ENCODE measurements around the gene CD6. TPM values are rescaled to one million over a fixed set of nuclear protein-coding genes. Genes with fewer than 3 reads are reported as not detected.
"Not testable (repeated sequence)": the region's sequence is repeated elsewhere in the genome, so short reads cannot be mapped to it uniquely, and the experiment has no call there.

CD6 gene
- total RNA-seq, 1 donor from 2014 or later, result 0.83 TPM

DNA sequence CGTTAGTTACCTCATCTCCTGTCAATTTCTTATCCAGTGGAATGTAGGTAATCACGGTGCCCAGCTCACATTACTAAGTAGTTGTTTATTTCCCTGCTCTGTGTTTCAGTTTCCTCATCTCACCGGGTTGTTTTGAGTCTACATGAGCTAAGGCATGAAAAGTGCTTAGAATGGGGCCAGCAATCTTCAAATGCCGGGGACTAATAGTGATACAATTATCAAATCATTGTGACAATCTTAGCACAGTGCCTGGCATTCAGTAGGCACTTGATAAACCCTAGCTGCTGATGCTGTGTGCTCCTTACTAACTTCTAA, 77.5 kb downstream of the CD6 start:
- no peak for DNase-seq (ENCODE audit: low spot score)
- no peak for ATAC-seq

DNA sequence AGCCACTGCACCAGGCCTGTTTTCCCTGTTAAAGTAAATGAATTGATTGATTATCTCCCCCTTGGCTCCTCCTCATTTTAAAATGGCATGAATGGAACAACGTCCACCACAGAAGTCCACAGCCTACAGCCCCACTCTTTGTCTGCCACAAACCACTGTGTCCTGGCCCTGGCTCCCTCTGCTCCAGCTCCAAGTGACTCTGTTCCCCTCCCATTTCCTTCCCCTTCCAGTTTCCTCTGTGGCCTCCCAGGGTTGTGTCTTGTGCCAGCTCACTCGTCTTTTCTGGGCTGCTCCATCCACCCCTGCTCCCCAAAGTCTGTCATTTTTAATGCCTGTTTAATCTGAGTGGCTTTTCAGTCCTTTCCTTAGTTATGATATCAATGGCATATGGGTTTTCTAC, 78.4 kb downstream of the CD6 start:
- ATAC-seq, result peak; percentile 60
- DNase-seq (ENCODE audit: low spot score), result no peak

DNA sequence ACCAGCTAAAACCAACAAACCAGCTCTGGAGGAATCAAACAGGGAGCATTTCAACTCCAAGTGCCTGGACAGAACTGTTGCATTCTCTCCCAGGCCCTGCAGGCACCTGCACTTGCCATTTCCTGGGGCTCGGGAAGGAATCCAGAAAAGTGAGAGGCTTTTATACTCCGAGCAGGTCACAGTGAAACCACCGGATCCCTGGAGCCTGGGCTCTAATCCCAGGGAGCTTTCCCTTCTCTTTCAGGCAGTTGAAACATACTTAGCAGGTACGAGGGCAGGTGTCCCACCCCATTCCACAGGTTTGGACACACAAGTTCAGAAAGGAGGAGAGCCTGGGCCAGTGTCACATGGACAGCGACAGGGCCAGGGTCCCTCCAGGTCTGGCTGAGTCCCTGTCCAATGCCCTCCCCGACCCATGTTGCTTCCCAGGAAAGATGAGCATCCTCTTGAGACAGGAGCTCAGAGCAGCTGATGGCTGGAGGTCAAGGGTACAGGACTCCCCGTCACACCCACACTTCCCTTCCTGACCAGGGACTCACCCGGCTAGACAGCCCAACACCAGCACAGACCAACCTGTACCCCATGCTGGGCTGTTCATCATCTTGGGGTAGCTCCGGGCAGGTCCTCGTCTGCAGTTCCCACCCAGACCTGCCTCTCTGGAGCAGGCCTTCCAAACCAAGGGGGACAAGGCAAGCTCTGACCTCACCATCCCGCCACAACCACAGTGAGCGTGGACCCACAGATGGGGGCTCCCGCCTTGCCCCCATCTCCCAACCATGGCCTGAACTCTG, 80.9 kb downstream of the CD6 start:
- ATAC-seq (no peak), DNase-seq (ENCODE audit: low spot score) (no peak)

DNA sequence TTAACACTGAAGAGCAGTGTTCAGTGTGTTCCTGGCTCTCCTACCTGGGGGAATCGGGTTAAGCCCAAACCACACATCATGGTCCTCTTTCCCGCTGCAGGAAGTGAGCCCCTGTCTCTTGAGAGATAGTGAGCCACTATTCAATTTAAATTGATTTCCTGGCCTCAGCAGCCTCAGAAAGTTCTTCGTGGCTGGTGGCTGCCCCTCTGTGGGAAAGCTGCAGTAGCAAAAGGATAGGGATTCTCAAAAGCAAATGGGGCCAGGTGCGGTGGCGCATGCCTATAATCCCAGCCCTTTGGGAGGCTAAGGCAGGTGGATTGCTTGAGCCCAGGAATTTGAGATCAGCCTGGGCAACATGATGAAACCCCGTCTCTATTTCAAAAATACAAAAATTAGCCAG, 81.7 kb downstream of the CD6 start:
- DNase-seq (ENCODE audit: low spot score), result no peak
- no peak for ATAC-seq

DNA sequence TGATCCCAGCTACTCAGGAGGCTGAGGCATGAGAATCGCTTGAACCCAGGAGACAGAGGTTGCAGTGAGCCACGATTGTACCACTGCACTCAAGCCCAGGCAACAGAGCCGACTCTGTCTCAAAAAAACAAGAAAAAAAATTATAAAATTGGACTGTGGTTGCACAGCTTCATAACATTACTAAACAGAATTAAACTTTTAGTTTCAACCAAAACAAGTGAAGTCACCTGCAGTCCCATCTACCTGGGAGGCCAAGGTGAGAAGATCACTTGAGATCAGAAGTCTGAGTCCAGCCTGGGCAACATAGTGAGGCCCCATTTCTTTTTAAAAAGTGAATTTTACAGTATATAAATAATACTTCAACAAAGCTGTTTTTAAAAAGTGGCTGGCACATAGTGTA, 83.0 kb downstream of the CD6 start:
- ATAC-seq (no peak), DNase-seq (ENCODE audit: low spot score) (no peak)

DNA sequence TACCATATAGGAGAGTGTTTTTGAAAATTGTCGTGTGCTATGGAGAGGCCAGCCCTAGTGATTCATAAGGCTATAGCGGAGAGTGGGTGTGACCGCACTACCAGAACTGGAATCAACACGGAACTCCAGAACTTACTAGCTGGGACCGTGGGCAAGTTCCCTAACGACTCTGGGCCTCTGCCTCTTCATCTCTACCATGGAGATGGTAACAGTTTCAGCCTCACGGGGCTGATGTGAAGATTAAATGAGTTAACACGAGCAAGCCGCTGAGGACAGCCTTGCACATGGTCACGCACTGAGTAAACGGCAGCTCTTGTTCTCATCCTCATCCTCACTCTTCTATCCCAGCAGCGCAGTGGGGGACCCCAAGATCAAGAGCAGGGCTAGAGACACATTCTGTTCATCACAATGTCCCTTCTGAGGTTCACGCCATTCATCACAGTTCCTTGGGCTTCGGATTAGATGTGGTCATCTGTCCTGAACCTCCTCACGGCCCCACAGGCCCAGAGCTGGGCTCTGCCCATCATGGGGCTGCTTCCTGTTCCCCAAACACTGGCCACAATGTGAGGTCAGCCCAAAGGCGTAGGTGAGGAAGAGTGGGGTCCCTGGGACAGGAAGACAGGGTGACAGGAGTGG, 83.6 kb downstream of the CD6 start:
- DNase-seq (ENCODE audit: low spot score) (no peak), ATAC-seq (no peak)

DNA sequence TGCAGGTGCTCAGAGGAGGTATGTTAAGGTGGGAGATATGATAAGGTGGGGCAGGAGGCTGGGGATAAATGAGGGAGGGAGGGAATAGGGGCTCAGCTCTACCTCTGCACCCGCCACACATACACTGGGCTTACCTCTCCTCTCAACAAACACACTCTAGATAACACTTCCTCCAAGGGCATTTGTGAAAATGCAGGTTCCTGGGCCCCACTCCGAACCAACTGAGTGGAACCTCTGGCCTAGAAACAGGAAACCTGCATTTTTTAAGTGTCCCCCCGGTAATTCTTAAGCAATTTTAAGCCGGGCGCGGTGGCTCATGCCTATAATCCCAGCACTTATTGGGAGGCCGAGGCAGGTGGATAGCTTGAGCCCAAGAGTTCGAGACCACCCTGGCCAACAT, 84.3 kb downstream of the CD6 start:
- no peak for DNase-seq (ENCODE audit: low spot score)
- ATAC-seq, result no peak

DNA sequence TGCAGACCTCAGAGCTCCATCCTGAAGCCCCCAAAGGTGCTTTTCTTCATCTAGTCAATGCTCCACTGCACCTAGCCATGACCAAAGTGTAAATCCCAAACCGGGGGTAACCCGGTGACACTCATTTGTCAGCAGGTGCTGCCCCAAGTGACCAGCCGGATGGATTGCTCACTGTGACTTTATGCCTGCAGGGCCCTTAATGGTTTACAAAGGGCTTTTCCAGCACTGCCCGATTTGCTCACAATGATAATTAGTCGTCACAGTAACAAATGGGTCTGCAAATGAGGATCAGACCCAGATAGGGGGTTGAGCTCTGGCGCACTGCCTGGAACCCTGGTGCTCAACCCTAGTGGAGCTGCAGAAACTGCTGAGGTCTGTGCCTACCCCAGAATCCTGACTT, 85.1 kb downstream of the CD6 start:
- no peak for DNase-seq (ENCODE audit: low spot score)
- no peak for ATAC-seq

DNA sequence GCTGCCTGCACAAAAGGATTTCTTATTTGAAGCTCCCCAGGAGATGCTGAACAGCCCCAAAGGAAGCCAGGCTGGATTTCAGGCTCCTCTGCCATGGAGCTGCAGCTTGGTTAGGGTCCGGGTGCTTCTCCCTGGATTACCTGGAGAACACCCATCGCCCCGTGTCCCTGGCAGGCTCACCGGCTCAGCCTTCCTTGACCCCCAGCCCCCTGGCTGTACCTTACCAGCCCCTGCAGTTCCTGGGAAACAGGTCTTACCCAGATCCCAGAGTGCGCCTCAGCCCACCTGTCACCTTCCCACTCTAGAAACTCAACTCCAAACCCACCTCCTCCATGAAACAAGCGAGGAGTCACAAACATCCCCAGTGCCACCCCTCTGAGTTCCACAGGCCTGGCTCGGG, 85.5 kb downstream of the CD6 start:
- ATAC-seq (no peak), DNase-seq (ENCODE audit: low spot score) (no peak)

DNA sequence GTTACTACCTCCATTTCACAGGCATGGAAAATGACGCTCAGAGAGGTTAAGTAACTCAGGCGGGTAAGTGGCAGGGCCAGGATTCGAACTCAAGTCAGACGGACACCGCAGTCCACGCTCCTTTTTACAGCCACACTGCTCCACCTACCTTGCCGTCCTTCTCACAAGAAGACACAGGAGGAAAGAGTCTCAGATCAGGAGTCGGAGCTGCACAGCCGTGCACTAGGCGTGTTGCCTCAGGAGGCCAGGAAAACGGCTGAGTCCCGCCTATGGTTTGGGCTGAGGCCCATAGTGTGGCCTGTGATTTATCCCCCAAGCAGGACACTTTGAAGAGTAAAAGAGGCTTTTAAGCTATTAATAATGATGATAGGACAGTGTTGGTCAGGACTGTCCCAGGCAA, 86.1 kb downstream of the CD6 start:
- no peak for ATAC-seq
- DNase-seq (ENCODE audit: low spot score), result no peak

DNA sequence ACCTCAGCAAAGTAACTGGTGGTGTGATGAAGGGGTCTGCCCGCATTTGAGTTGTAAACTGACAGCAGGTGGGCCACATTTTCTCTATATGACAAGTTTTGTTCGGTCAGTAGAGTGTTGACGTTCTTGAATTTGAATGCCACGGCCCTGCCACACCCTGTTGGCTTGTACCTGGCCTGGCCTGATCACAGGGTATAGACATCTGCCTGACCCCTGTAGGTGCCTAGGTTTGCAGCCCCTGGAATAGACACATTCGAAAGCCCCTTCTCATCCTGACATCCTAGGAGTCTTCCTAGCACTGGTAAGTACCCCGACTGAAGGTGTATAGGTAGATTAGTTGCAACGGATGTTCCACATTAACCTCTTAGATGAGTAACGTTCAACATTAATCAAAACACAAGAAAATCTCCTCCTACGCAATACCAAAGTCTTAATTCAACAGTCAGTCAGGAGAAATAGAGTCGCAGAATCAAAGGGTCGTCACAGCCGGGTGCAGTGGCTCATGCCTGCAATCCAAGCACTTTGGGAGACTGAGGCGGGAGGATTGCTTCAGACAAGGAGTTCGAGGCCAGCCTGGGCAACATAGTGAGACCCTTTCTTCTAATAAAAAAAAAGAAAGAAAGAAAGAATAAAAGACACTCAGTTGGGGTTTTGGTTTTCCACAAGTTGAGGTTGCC, 87.2 kb downstream of the CD6 start:
- DNase-seq (ENCODE audit: low spot score) (no peak), ATAC-seq (no peak)

DNA sequence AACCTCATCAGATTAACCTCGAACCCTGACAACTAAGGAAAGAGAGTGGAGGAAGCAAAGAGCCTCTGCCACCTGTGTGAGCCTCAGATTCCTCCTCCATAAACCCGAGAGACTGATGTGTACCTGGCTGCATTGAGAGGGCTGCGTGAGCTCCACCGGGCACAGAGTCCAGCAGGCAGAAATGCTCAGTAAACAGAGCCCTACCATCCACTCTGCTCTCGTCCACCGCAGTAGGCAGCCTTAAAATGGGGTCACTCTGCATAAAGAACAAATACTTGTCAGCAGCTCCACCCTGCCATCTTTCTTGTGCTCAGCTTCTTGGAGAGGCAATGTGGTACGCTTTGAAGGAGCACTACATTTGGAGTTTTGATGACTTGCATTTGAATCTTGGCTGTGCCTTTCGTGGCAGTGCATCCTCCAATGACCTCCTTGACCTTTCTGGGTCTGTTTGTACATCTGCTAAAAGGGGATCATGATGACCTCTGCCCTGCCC, 87.8 kb downstream of the CD6 start:
- no peak for DNase-seq (ENCODE audit: low spot score)
- ATAC-seq, result no peak

DNA sequence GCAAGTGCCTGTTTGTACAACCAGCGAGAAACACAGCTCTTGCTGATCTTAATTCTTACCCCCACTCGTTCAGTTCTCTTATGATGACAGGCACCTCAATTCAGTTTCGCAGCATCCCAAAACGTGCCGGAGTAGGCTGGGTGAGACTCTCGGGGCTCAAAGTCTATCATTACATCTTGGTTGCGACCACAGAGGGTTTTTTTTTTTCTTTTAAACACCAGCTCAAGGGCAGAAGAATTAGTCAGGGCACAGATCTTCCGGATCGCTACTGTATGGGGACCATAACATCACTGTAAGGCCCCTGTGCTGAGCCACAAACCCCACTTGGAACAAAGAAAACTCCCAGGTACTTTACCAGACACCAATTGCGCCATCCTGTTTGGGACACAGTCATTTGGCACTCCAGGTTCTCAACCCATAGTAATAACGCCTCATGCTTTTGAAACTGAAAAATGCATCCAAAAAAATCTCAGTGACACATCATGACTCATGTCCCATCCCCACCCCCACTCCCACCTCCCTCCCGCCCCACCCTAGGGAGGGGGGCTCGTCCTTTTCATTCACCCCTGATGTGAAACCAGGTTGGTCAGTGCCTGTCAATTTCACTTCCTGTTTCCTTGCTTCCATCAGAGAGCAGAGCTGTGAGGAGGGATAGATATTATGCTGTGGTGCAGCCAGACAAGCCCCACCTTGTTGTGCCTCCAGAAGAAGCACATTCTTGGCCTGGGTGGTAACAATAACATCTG, 89.8 kb downstream of the CD6 start:
- ATAC-seq (no peak), DNase-seq (ENCODE audit: low spot score) (no peak)

DNA sequence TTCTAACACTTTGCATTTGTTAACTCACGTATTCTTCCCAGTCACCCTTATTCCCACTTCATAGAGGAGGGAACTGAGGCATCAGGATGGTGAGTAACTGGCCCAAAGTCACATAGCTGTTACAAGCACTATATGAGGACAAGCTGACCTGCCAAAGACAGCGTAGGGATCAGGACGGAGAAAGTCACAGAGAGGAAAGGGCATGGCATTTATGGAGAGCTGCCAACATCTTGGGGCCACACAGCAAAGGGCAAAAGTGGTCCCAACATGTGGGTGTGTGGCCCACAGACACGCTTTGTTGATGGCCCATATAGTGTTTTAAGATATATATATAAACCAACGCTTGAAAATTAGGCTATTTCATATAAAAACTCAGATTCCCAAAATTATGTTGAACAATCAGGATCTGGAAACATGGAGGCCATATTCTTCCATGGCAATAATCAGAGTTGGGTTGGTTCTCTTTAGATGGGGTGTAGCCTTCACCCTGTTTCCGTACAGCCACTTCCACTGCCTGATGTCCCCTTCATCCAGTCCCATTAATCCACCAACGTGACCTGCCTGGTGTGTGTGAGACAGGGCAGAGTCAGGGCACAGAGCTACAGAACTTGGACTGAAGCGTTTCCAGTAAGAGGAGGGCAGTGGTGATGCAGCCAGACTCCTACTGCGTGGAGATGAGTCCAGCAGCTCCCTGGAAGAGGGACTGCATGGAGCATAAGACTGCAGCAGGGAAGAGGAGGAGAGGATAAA, 90.9 kb downstream of the CD6 start:
- DNase-seq (ENCODE audit: low spot score), result no peak
- no peak for ATAC-seq

DNA sequence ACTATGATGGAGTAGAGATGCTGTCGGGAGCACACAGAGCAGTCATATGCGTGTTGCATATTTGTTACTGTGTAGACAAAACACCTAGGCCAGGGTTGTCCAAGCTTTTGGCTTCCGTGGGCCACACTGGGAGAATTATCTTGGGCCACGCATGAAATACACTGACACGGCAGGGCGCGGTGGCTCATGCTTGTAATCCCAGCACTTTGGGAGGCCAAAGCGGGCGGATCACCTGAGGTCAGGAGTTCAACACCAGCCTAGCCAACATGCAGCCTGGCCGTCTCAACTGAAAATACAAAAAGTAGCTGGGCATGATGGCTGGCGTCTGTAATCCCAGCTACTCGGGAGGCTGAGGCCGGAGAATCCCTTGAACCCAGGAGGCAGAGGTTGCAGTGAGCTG, 93.8 kb downstream of the CD6 start:
- ATAC-seq; DNase-seq (ENCODE audit: low spot score): not testable (repeated sequence)

DNA sequence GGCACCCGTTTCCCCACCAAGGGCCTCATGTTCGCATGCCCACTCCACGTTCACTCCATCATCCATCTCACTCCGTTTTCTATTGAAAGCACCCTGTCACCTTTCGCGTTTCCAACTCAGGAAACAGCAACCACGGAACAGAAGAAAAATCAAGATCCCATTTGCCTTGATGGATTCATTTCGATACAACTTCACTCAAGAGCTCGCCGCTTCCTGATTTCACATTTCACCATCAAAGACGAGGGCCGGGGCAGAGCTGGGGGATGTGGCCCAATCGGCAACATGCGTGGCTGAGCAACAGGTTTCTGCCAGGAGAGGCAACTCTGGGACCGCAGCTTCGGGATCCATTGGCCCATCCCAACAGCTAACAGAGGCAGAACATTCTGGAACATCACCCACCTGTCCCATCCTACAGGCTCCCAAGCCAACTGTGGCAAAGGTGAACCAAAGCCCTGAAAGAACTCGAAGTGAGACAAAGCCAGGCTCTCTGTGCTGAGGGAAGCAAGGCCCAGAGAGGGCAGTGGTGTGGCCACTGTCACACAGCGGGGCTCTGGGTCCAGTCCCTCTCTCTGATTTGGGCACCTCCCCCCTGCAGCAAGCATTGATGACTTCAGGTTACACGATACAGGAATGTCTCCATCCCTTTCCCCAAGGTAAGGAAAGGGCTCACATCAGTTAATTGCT, 94.6 kb downstream of the CD6 start:
- ATAC-seq, result no peak
- no peak for DNase-seq (ENCODE audit: low spot score)

DNA sequence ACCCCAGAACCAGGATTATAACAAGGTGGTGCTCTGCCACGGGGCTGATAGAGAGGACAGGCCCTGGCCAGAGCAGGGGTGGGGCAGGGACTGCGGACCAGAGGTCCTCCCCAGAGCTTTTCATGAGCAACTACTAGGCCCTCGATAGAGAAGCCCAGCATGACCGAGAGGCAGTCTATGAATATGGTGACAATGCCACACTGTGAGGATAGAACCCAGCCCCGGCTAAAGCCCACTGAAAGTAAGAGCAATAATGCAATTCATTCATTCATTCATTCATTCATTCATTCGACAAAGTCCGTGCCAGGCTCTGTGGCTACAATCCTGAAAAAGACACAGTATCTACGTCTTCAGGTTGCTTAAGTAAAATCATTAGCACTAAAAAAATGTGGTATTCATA, 95.2 kb downstream of the CD6 start:
- ATAC-seq (no peak), DNase-seq (ENCODE audit: low spot score) (no peak)

DNA sequence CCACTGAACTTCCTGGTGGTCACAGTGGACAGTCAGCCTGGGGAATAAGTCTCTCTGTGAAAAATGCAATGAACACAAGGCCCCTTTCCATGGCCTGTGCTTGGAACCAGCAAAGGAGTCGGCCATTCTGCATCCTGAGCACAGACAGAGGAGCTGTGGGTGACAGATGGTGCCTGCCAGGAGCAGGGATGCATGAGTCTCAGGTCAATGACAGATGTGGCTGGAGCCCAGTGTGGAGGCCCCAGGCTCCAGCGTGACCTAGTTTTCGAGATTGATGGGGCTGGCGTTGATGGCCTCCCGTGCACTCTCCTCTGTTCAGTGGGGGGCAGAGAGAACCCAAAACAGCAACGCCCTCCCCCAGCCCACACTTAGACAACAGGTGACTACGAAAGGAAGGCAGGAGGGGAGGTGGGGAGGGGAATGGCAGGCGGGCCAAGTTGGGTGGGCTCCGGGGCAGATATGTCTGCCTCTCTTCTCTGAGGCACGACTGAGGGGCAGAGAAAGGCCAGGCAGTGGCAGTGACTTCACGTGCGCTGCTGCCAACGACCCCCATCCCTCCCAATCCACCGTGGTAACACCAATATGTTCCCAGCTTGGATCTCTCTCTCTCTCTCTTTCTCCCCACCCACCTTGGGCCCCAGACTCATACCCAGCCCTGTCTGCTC, 96.4 kb downstream of the CD6 start:
- no peak for ATAC-seq

DNA sequence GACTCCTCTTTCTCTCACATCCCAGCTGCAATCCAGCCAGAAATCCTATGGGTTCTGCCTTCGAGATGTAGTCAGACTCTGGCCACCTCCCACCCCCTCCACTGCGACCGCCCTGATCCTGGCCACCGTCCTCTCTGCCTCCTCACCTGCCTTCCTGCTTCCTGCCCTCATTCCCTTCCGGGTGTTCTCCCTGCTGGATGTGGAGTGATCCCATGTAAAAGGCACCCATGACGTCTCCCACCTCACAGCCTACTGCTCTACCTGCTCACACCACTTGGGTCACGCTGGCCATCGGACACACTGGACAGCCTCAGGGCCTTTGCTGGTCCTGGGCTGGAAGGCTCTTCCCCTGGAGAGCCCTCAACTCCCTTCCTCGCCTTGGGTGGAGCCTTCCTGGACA, 97.1 kb downstream of the CD6 start:
- DNase-seq (ENCODE audit: low spot score), result peak; percentile 31
- no peak for ATAC-seq

More for the DNA sequence above, 96.4 kb downstream of the CD6 start:
- no peak for DNase-seq (ENCODE audit: low spot score)

DNA sequence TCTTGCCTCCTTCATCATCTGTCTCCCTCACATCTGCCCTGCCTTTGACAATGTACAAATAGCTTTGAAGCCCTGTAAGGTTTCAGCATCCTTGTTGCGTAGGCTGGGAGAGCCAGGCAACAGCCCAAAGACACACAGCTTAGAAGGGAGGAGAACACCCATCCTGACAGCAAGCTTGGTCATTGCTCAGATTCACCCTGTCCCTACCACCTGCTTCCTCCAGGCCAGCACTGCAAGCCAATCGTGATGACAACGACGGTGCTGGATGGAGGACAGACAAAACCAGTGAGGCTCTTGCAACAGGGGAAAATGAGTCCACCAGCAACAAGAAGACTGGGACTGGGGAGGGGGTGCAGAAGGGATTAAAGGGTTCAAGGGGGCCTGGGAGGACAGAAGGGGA, 97.9 kb downstream of the CD6 start:
- no peak for DNase-seq (ENCODE audit: low spot score)
- ATAC-seq, result no peak

Measured in left lobe of liver (tissue), 2 donors.